Mesendoderm (in vitro differentiated cells): ENCODE data around the gene ERP29.
"Not testable (repeated sequence)": the region's sequence is repeated elsewhere in the genome, so short reads cannot be mapped to it uniquely, and the experiment has no call there.

Experiments
- DNase-seq: peaks from one replicate; pipeline ENCODE4 v3.0.0; 2013
- H2AK5ac ChIP-seq: 2 replicates; pipeline ENCODE4 v1.6.1; 2013; ENCODE audit warnings: low read length, inconsistent platforms
- H2BK120ac ChIP-seq: 2 replicates; pipeline ENCODE4 v1.6.1; 2013; ENCODE audit warnings: low read depth, mild to moderate bottlenecking, low read length, moderate library complexity, mixed read lengths
- H2BK15ac ChIP-seq: replicated peaks from 2 replicates; pipeline ENCODE4 v1.6.1; 2013; ENCODE audit warnings: low read depth, mild to moderate bottlenecking, moderate library complexity
- H2BK5ac ChIP-seq: 2 replicates; pipeline ENCODE4 v1.6.1; 2013; ENCODE audit warnings: low read length, inconsistent platforms
- H3K18ac ChIP-seq: 2 replicates; pipeline ENCODE4 v1.6.1; 2013; ENCODE audit warnings: mild to moderate bottlenecking, low read length, mixed read lengths
- H3K23ac ChIP-seq: one replicate; pipeline ENCODE4 v1.6.1; 2013; ENCODE audit warnings: low read length
- H3K27ac ChIP-seq: 2 replicates; pipeline ENCODE4 v1.5.1; 2013; ENCODE audit warnings: low read depth, mild to moderate bottlenecking, inconsistent platforms, low read length, moderate library complexity
- H3K27me3 ChIP-seq: 2 replicates; pipeline ENCODE4 v1.6.1; 2013; ENCODE audit warnings: low read length, control low read depth, mild to moderate bottlenecking, inconsistent platforms; ENCODE audit not compliant: insufficient read depth, poor library complexity
- H3K36me3 ChIP-seq: 2 replicates; pipeline ENCODE4 v1.6.1; 2013; ENCODE audit warnings: low read length, inconsistent platforms; ENCODE audit not compliant: control insufficient read depth, insufficient read depth
- H3K4ac ChIP-seq: one replicate; pipeline ENCODE4 v1.6.1; 2013; ENCODE audit warnings: low read depth, mild to moderate bottlenecking, low read length, moderate library complexity
- H3K4me1 ChIP-seq: 2 replicates; pipeline ENCODE4 v1.6.1; 2013; ENCODE audit warnings: low read depth, low read length, inconsistent platforms; ENCODE audit not compliant: control insufficient read depth
- H3K4me2 ChIP-seq: 2 replicates; pipeline ENCODE4 v1.6.1; 2013; ENCODE audit warnings: low read length
- H3K4me3 ChIP-seq: 2 replicates; pipeline ENCODE4 v1.5.1; 2013; ENCODE audit warnings: mild to moderate bottlenecking, low read length
- H3K56ac ChIP-seq: one replicate; pipeline ENCODE4 v1.6.1; 2013; ENCODE audit warnings: low read length
- H3K79me1 ChIP-seq: 2 replicates; pipeline ENCODE4 v1.6.1; 2013; ENCODE audit warnings: low read length, inconsistent platforms
- H3K79me2 ChIP-seq: 2 replicates; pipeline ENCODE4 v1.6.1; 2013; ENCODE audit warnings: mild to moderate bottlenecking, low read length; ENCODE audit not compliant: control insufficient read depth, insufficient read depth
- H3K9ac ChIP-seq: 2 replicates; pipeline ENCODE4 v1.6.1; 2013; ENCODE audit warnings: low read length, inconsistent platforms
- H4K5ac ChIP-seq: one replicate; pipeline ENCODE4 v1.6.1; 2013; ENCODE audit warnings: low read length
- H4K8ac ChIP-seq: one replicate; pipeline ENCODE4 v1.6.1; 2013; ENCODE audit warnings: low read depth, mild to moderate bottlenecking, control low read depth, low read length, moderate library complexity
- WGBS: extraction: QIAGEN DNeasy Blood & Tissue Kit; methylation state at CpG from one replicate; pipeline ENCODE4 v1.1.7; 2013; ENCODE audit warnings: low lambda C conversion rate, missing lambda C conversion rate; ENCODE audit not compliant: insufficient coverage; ENCODE audit errors: extremely low coverage; 5-methylcytosine and 5-hydroxymethylcytosine counted together

ERP29 gene

GRCh38 chr12:111991946-111992345 lies 21.3 kb upstream of the ERP29 start:
- no peak overlapping the region for H3K18ac ChIP-seq
- H3K4me2 ChIP-seq: no peak overlapping the region
- no peak overlapping the region for H2BK5ac ChIP-seq
- H3K4ac ChIP-seq: no peak overlapping the region
- no peak overlapping the region for H3K9ac ChIP-seq
- H4K5ac ChIP-seq: no peak overlapping the region
- no peaks in the 10 kb centered on the region for H3K27me3 ChIP-seq
- H3K23ac ChIP-seq: no peak overlapping the region
- H3K4me1 ChIP-seq: no peaks in the 10 kb centered on the region
- no CpG with 5 or more reads among the region's 4 CpGs for WGBS
- H3K4me3 ChIP-seq: no peak overlapping the region
- H3K27ac ChIP-seq: no peak overlapping the region
- no peaks in the 10 kb centered on the region for H3K79me2 ChIP-seq
- no peaks in the 10 kb centered on the region for H3K79me1 ChIP-seq
- no peak overlapping the region for H2BK120ac ChIP-seq
- H3K36me3 ChIP-seq: no peaks in the 10 kb centered on the region
- no peak for DNase-seq
- no peak overlapping the region for H2BK15ac ChIP-seq
- no peak overlapping the region for H2AK5ac ChIP-seq
- H4K8ac ChIP-seq: no peak overlapping the region
- H3K56ac ChIP-seq: no peak overlapping the region

- H3K4me2 ChIP-seq: no peak overlapping the region
- H2BK15ac ChIP-seq: no peak overlapping the region
- H4K8ac ChIP-seq: no peak overlapping the region
- H3K4ac ChIP-seq: no peak overlapping the region
- H3K56ac ChIP-seq: no peak overlapping the region
- H3K23ac ChIP-seq: no peak overlapping the region
- no peak overlapping the region for H2BK5ac ChIP-seq
- no CpG with 5 or more reads among the region's 6 CpGs for WGBS
- no peaks in the 10 kb centered on the region for H3K4me1 ChIP-seq
- no peaks in the 10 kb centered on the region for H3K36me3 ChIP-seq
- no peak overlapping the region for H4K5ac ChIP-seq
- no peak overlapping the region for H2BK120ac ChIP-seq
- H3K18ac ChIP-seq: no peak overlapping the region
- H3K9ac ChIP-seq: no peak overlapping the region
- DNase-seq: no peak
- H3K4me3 ChIP-seq: no peak overlapping the region
- H2AK5ac ChIP-seq: no peak overlapping the region
- no peaks in the 10 kb centered on the region for H3K79me1 ChIP-seq
- H3K79me2 ChIP-seq: no peaks in the 10 kb centered on the region
- no peak overlapping the region for H3K27ac ChIP-seq
- no peaks in the 10 kb centered on the region for H3K27me3 ChIP-seq
Observed at GRCh38 chr12:111992464-111992863, 20.8 kb upstream of the ERP29 start.

DNA sequence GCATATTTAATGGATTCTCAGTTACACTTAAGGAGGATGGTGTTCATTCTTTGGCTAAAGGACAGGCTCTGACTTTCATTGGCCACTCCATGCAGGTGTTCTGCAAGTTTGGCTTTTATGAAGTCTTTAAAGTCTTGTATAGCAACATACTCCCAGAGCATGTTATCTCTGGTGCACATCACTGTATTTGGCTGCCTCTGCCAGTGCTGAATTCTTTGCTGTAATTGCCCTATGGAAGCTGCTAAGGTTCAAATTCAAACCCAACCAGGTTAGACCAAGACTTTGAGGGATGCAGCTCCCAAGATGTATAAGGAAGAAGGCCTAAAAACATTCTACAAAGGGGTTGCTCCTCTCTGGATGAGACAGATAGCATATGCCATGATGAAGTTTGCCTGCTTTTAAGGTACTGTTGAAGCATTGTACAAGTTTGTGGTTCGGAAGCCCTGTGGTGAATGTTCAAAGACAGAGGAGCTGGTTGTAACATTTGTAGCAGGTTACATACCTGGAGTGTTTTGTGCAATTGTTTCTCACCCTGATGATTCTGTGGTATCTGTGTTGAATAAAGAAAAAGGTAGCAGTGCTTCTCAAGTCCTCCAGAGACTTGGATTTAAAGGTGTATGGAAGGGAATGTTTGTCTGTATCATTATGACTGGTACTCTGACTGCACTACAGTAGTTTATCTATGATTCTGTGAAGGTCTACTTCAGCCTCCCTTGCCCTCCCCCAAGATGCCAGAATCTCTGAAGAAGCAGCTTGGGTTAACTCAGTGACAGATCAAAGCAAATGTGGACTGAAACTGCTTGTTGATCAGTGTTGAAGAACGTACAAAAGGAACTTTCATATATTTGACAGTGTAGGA lies 19.7 kb upstream of the ERP29 start:
- Histone ChIP-seq H2AK5ac (no peak overlapping the region), H3K4ac (no peak overlapping the region), H3K56ac (no peak overlapping the region), H3K36me3 (no peaks in the 10 kb centered on the region), H2BK15ac (no peak overlapping the region), H3K23ac (no peak overlapping the region), H3K4me1 (no peaks in the 10 kb centered on the region), H2BK5ac (no peak overlapping the region), H4K8ac (no peak overlapping the region), H3K4me2 (no peak overlapping the region), H3K27ac (no peak overlapping the region), H3K18ac (no peak overlapping the region), H3K79me2 (no peaks in the 10 kb centered on the region), H3K9ac (no peak overlapping the region), H3K79me1 (no peaks in the 10 kb centered on the region), H3K27me3 (no peaks in the 10 kb centered on the region), H2BK120ac (no peak overlapping the region), H3K4me3 (no peak overlapping the region), H4K5ac (no peak overlapping the region)
- DNase-seq: no peak
- WGBS: no CpG with 5 or more reads among the region's 2 CpGs

DNA sequence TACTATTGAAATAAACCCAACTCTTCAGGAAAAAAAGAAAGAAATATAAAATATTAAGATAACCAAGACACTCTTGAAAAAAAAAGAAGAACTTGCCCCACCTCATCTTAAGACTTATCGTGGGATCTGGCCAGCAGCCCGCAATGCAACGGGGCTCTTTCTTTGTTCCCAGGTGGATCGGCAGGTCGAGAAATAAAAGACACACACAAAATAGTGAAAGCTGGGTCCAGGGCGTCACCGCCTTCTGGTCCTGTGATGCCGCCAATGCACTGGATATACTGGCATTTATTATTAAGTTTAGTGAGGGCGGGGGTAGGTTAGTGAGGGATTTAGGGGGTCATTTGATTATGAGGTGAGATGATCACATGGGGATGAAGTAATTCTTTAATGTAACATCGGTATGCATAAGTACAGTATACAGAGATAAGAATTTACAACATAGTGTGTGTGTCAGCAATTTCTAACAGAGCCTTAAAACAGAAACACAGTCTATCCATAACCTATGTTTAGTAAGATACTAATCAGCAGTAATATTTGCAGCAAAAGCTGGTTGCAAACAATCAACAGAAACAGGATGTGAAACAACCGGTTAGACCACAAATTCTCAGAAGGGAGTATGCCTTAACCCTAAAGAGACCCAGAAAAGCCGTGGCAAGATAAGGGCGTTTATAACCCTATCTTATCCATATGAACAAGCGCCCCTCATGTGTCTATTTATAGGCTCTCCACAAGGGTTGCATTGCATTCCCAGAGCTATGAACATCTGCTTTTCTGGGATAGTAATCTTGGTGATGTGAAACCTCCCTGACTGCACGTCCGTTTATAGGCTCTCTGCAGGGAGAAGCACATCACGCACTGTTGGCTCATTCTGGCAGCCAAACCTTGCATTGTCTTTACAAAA lies 18.8 kb upstream of the ERP29 start:
- H2BK120ac ChIP-seq, H2AK5ac ChIP-seq, H3K79me2 ChIP-seq, H3K23ac ChIP-seq, H3K4me1 ChIP-seq, H4K5ac ChIP-seq, H3K4ac ChIP-seq, H3K79me1 ChIP-seq, H3K4me3 ChIP-seq, H3K4me2 ChIP-seq, H3K18ac ChIP-seq, H4K8ac ChIP-seq, H3K27me3 ChIP-seq, H3K56ac ChIP-seq, H3K9ac ChIP-seq, H2BK15ac ChIP-seq, H2BK5ac ChIP-seq, DNase-seq, H3K36me3 ChIP-seq, H3K27ac ChIP-seq: not testable (repeated sequence)
- WGBS: no CpG with 5 or more reads among the region's 17 CpGs

GRCh38 chr12:111995782-111996480 lies 17.3 kb upstream of the ERP29 start:
- no CpG with 5 or more reads among the region's 1 CpG for WGBS
- Histone ChIP-seq H2BK5ac (no peak overlapping the region), H3K36me3 (no peaks in the 10 kb centered on the region), H2BK15ac (no peak overlapping the region), H3K27ac (no peak overlapping the region), H3K4me1 (no peaks in the 10 kb centered on the region), H2BK120ac (no peak overlapping the region), H3K4ac (no peak overlapping the region), H3K56ac (no peak overlapping the region), H3K18ac (no peak overlapping the region), H3K9ac (no peak overlapping the region), H3K79me1 (no peaks in the 10 kb centered on the region), H3K4me3 (no peak overlapping the region), H4K5ac (no peak overlapping the region), H2AK5ac (no peak overlapping the region), H3K4me2 (no peak overlapping the region), H3K79me2 (no peaks in the 10 kb centered on the region), H4K8ac (no peak overlapping the region), H3K27me3 (no peaks in the 10 kb centered on the region), H3K23ac (no peak overlapping the region)
- no peak for DNase-seq
